HG02970 (cell line): ENCODE results near the gene CRYBG2.
"Not testable (repeated sequence)": the region's sequence is repeated elsewhere in the genome, so short reads cannot be mapped to it uniquely, and the experiment has no call there.

Source experiments
- ATAC-seq: cut with Tn5 transposase; IDR thresholded peaks from one replicate; pipeline ENCODE4 v1.9.1; 2021; ENCODE audit warnings: mild to moderate bottlenecking, moderate library complexity, moderate number of reproducible peaks; ENCODE audit not compliant: unreplicated experiment, low FRiP score

CRYBG2 gene

GRCh38 chr1:26300578-26301275 is 53.2 kb downstream of the CRYBG2 start:
- ATAC-seq, result no peak

- ATAC-seq, result no peak
These were observed 56.2 kb downstream of the CRYBG2 start for GRCh38 chr1:26297791-26298124.

DNA sequence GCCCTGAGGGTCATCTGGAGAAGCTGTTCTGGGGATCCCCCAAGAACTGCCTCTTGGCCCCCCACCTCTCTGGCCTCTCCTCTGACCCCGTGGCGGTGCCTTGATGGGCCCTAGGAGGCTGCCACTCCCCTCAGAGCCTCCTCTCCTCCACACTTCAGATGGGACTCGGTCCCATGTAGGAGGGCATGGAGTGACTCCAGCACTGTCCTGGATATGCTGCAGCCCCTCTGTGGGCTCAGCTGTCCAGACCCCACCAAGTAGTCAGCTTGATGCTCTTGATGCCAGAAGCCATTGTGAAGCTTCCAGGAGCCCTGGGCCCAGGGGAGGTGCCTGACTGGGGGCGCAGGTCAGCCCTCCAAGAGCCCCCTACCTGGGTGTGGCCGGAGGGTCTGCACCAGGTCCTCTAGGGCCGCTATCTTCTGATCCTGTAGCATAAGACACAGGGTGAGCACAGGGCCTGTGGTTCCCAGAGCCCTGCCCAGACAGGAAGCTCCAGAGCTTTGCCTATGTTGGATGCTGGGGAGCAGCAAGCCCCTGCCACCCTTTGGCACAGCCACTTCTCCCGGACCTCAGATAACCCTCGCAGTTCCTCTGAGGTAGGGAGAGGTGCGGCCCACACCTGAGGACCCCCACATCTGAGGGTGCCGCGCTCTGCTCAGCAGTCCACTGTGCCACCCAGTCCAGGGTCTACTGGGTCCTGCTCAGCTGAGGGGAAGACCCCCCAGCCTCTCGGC is 56.7 kb downstream of the CRYBG2 start:
- ATAC-seq, result no peak

DNA sequence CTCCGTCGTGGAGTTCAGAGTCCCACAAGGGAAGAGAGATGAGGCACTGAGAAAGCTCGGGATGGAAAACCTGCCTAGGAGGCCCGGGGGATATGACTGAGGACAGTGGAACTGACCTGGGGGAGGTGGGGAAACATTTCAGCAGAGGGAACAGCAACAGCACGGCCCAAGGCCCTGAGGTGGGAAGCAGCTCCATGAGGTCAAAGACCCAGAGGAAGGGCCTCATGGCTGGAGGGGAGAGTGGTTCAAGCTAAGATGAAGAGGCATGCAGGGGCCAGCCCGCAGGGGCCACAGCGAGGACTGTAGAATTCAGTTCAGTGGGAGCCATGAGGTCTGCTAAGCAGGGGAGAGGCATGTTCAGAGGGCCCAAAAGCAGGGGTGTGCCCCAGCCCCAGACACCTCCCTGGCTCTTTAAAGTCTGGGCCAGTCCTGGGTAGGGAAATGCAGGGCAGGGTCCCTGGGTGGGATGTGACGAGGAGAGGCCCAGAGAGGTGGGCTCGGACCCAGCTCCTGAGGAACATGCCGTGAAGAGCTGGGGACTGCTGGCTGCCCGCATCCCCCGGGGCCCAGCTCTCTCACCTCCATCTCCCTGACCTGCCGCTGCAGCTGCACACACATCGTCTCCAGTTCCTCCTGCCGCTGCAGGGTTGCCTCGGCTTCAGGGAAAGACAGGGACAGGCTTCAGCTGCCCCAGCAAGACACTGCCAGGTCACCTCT is 57.4 kb downstream of the CRYBG2 start:
- no peak for ATAC-seq

DNA sequence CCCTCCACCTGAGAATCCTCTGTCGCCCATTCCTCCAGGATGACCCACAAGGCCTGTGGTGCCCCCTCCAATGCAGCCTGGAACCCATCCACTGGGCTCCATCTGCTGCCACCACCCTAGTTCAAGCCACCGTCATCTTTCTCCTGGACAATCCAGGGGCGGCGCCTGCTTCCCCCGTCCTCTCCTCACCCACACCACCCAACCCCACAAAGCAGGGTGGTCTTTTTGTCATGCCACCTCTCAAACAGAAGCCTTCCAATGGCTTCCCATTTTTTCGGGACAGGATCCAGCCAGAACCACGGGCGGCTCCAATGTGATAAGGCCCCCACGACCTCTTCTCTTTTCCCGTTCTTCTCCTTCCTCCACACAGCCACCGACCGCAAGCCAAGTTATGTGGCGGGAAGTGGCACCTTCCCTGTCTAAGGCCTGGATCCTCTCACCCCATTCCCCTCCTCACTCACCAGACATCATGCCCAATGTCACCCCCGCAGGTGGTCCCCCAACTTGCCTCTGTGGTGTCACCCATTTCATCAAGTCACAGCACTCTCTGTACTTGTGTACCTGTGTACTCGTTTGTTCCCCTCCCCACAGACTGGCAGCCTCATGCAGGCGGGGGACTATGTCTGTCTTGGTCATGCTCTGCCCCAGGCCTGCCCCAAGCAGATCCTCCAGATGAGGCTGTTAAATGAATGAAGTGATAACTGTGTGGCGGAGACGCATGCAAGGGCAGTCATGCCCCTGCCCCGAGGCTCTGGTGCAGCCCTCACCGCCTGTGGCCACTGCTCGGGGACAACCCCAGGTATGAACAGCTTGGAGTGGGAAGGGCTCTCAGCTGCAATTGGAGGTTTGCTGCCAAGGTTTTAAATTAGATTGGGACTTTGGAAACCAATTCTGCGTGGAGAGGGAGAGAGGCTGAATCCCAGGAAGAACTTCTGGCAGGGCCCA is 58.5 kb downstream of the CRYBG2 start:
- no peak for ATAC-seq

- ATAC-seq, result no peak
These were observed 59.9 kb downstream of the CRYBG2 start for GRCh38 chr1:26293911-26294463.

- ATAC-seq, result not testable (repeated sequence)
These were observed 61.2 kb downstream of the CRYBG2 start for GRCh38 chr1:26292735-26293134.

GRCh38 chr1:26291939-26292338 is 62.0 kb downstream of the CRYBG2 start:
- ATAC-seq, result no peak

- no peak for ATAC-seq
These were observed 62.5 kb downstream of the CRYBG2 start for GRCh38 chr1:26291433-26291832.

- no peak for ATAC-seq
These were observed 63.1 kb downstream of the CRYBG2 start for GRCh38 chr1:26290882-26291261.

DNA sequence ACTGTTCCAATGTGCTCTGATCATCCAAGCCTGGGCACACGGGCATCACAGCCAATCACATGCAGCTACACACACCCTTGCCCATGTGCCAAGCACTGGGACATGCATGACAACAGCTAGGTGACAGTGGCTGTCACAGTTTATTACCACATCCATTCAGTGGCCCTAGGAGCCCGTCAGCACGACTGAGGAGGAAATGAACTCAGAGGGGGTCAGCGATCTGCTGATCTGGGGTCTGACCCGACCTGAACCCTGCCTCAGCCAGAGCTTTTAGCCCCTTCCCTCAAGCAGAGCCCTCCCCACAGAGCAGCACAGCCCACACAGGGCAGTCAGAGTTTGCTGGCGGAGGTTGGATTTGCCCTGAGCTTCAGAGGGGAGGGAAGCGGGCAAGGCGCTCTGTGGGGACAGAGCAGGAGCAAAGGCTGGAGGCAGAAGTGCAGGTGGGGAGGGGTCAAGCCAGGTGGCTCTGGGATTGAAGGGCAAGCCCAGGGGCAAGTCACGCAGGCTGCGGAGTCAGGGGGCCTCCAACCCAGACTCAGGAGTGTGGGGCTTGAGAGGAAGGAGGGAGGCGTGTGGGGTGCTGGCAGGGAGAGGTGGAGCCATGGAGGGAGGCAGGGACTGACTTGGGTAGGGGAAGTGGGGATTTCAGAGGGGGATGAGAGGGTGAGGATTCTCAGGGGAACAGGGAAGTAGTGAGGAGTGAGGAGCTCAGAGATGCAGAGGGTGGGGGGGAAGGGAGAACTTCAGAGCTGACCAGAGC is 63.6 kb downstream of the CRYBG2 start:
- no peak for ATAC-seq

GRCh38 chr1:26289158-26290059 is 64.5 kb downstream of the CRYBG2 start:
- ATAC-seq, result no peak

- ATAC-seq, result no peak
These were observed 65.5 kb downstream of the CRYBG2 start for GRCh38 chr1:26288311-26288941.

GRCh38 chr1:26287811-26288210 is 66.1 kb downstream of the CRYBG2 start:
- no peak for ATAC-seq

GRCh38 chr1:26287033-26287711 is 66.8 kb downstream of the CRYBG2 start:
- no peak for ATAC-seq

DNA sequence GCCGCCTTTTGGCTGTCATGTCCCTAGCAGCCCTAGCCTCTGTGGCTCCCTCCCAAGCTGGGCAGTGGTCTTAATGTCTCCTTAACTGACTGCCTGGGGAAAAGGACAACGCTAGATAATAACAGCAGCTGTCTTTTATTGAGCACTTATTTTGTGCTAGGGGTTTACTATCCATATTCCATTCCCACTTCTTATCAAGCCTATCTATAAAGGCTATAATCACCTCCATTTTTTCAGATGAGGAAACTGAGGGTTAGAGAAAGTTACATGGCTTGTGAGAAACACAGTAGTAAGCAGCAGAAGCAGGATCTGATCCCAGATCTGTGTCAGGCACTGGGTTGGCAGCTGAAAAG is 67.9 kb downstream of the CRYBG2 start:
- no peak for ATAC-seq

GRCh38 chr1:26285366-26286063 is 68.4 kb downstream of the CRYBG2 start:
- no peak for ATAC-seq
